CD4-positive, alpha-beta T cell treated with Interleukin-4 for 4 hours (primary cell): ENCODE measurements around the gene GTF3C2.
A peak's percentile ranks its signal among the peaks of the same experiment; 100 is the strongest.

ENCODE experiments used
- DNase-seq: peaks from one replicate; pipeline ENCODE4 v3.0.0-alpha.2; 2020

Gene GTF3C2

DNA sequence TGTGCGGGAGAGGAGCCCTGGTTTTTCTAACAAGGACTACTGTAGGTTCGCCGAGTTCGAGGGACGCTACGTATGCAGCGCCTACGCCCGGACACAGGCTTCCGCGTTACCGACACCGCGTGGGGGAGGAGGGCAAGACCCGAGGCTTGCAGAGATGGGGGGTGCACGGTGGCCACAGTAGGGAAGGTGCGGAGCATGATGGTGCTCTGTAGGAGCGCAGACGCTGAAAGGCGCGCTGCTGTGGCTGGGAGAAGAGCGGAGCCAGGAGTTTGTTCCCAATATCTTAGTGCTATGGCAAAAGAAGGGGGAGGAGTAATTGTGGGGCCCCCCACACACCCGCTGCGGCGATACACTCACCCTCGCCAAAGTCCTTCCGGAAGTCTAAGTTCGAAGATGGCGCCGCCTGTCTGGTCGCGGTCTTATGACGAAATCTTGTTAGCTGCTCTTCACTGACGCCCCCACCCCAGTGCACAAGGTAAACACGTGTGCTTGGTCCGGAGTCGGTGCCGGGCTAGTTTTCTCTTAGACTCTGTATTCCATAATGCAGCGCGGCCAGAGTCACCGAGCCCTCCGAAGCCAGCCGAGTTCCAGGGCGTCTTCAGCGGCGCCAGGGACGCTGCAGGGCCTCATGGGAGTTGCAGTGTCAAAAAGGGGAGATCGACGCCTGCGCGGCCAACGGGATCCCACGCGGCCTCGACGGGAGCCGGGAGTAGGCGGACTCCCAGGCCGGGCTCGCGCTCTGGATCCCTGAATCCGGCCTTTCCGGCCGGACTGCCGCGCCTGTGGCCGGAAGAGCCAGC lies at the start of gene GTF3C2:
Gene GTF3C2 (minus strand): TSS at position 383 of the 800 bp plus-strand sequence. CDS start 13,210 bp downstream, outside the sequence.
- peak; percentile 95 for DNase-seq

DNA sequence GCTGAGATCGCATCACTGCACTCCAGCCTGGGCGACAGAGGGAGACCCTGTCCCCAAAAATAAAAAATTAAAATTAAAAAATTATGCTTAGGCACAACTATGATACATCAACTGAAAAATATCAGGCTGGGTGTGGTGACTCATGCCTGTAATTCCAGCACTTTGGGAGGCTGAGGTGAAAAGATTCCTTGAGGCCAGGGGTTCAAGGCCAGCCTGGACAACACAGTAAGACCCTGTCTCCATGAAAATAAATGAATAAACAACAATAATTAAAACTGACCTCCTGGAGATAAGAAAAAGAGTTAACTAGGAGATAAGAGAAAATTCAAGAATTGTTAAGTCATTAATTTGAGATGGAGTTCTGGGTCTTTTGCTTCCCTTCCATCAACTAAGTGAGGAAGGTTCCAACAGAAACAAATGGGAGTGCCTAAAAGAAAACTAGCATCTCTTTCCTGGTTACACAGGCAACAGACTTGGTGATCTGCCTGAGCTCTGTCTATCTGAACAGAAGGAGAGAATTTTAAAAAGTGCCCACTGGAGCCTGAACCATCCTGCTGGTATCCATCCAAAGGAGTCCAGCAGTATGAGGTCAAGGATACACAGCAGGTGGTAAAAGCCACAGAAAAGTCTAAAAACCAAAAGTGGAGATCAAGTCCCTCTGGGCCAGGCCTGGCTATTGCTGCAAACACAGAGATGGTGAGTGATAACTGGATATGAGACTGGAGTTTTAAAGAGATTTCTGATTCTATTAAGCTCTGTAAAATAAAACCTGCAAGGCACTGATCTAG lies 44.0 kb upstream of the GTF3C2 start:
- DNase-seq = no peak

DNA sequence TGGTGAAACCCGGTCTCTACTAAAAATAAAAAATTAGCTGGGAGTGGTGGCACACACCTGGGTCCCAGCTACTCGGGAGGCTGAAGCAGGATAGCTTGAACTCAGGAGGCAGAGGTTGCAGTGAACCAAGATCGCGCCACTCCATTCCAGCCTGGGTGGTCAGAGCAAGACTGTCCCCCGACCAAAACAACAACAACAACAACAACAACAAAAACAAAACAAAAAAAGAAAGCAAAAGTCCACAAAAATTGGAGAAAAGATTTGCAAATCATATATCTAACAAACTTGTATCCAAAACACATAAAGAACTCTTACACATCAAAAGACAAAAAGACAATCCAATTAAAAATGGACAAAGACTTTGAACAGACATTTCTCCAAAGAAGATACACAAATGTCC lies 42.4 kb upstream of the GTF3C2 start:
- DNase-seq = no peak

- no peak for DNase-seq
Measured at GRCh38 chr2:27393225-27393624, 36.7 kb upstream of the GTF3C2 start.

GRCh38 chr2:27390822-27391679 lies 34.5 kb upstream of the GTF3C2 start:
- peak; percentile 67 for DNase-seq

- no peak for DNase-seq
Measured at GRCh38 chr2:27381577-27382181, 25.1 kb upstream of the GTF3C2 start.

DNA sequence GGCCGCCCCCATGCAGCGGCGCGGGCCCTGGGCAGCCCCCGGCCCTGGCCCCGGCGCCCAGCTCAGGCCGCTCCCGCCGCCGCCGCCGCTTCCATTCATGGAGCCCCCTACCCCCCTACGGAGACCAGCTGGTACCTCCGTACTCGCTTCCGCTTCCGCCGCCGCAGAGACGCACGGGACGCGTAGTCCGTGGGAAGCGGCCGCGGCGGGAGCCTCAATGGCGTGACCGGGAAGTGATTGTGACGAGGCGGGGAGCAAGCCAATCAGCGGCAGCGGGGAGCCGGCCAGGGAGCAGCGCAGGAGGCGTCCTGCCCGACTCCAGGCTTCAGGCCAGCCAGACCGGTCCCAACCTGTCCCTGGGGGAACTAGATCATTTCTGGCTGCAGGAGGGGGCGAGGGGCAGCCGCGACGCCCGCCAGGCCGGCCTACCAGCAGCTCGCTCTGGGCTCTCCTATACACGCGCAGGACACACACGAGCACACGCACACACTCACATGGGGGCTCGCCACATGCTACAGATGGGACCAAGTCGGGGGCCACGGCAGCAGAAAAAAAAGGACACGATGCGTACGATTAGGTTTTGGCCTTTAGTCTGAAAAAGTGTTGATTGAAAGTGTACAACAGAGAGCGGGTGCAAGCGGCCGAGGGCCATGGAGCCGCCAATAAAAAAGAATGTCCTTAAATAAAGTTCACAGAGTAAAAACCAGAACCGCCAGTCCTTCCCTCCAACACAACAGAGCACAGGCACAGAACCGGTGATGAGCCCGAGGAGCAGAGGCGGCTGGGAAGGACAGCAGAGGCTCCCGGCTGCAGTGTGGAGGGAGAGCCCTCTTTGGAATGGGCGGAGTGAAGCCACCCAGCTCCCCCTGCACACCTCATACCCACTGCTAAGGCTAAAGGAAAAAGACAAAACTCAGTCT lies 24.3 kb upstream of the GTF3C2 start, which contains the start of gene ZNF513:
Gene ZNF513 (minus strand): TSS at position 109 of the 920 bp plus-strand sequence. CDS start 208 bp downstream, outside the sequence.
- DNase-seq = peak; percentile 89

DNA sequence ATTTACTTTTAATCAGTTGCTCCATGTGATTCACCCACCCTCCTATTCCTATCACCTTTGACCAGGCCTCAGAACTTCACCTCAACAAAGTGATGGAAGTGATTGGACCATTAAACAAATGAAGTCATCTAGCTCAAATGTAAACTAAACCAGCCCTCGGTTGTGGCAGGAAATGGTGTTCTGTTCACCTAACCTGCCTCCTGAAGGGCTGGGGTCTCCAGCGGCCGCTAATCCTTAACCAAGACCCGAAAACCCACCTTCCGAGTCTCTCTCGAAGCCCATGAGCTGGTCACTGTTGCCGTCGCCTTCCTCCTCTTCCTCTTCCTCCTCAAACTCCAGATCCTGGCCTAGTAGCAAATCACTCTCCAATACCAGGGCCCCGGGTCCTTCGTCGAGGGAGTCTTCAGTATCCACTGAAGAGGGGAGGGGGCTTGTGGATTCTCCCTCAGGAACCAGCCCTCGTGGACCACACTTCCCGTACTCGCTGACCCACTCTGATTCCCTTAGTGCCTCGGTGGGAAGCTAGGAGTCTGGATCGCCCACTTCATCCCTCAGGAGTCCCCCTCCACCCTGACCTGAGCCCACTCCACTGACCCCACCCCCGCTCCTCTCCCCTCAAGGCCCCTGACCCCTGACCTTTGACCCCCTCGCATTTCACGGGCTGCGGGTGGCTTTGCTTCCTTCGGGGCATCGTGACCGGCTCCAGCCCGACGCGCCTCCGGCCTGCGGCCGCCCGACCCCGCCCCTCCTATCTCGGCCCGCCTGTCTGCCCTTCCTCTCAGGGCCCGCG lies 23.5 kb upstream of the GTF3C2 start:
- peak; percentile 52 for DNase-seq

DNA sequence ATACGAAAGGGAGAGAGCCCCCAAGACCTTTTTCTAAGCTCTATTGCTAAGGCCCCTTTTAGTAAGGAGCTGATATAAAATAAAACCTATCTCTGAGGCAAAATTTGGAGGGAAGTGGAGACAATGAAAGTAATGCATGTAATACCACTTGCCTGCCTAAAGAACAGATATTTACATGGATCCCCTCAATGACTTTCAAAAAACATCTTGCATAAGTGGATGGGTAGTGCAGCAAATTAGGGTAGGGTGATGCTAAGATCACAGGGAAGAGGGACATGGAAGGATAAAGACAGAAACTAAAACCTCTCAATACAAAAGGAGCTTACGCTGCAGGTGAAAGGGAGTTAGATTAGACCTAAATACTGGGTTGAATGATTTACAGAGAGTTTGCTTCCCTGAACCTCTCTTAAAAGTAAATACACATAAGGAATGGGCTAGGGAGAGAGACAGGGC lies 22.8 kb upstream of the GTF3C2 start:
- DNase-seq = no peak

GRCh38 chr2:27378809-27379290 lies 22.3 kb upstream of the GTF3C2 start:
- no peak for DNase-seq

DNA sequence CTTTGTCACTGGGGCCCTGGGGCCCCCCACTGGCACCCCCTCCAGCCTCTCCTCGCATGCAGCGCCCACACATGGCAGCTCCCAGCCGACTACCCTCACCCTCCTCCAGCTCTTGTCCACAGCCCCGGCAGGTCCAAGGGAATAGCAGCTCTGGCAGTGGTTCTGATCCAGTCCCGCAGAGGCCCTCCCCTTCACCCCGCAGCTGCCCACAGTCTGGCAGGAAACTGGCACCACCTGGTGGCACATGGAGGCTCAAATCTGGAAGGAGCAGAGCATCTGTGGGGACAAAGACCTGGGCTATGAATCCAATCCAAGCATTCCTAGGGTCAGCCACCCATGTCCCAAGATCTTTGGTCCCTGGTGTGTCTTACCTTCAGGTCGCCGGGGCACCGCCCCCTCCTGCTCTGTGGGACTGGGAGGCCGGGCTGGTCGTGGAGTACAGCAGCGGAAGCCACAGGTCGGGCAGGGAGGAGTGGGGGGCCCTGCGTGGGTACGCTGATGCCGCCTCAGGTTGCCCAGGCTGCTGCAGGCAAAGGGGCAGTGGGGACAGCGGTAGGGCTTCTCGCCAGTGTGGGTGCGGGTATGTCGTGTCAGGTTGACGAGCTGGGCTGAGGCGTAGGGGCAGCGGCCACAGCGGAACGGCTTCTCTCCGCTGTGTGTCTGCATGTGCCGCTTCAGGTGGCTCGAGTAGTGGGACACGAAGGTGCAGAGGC lies 21.7 kb upstream of the GTF3C2 start:
- DNase-seq = no peak

DNA sequence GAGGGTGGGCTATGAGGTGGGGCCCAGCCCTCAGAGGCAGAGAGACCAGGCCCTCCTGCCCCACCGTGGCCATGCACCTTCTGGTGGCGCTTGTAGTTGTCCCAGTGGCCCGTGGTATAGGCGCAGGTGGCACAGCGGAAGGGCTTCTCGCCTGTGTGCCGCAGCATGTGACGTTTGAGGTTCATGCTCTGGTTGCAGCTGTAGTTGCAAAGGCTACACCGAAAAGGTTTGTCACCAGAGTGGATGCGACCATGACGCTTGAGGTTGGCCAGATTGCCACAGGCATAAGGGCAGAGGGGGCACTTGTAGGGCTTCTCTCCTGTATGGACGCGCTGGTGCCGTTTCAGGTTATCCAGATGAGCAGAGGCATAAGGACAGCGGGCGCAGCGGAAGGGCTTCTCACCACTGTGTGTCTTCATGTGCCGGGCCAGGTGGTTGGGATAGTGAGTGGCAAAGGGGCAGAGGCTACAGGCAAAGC lies 21.1 kb upstream of the GTF3C2 start:
- DNase-seq = no peak

- DNase-seq = no peak
Measured at GRCh38 chr2:27376866-27377617, 20.5 kb upstream of the GTF3C2 start.

DNA sequence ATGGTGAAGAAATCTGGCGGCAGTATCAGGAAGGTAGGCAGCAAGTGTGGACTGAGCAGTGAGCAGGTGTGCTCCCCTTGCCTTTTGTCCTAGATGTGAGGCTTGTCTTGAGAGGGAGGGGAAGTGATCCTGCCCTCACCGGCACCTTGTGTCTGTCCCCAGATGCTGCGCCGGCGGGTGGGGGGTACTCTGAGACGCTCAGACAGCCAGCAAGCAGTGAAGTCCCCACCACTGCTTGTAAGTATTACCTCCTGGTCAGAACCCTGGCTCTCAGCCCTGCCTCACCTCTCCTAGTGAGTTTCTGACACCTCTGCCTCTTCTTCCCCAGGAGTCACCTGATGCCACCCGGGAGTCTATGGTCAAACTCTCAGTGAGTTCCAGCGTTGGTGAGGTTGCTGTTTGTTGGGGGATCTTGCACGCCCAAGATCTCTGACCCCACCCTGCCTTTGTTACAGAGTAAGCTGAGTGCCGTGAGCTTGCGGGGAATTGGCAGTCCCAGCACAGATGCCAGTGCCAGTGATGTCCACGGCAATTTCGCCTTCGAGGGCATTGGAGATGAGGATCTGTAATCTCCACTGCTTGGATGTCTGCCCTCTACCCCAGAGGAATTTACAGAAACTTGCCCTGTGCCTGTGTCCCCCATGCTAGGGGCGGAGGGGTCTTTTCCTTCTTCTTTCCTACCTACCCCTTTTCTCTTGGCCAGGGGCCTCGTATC lies 19.7 kb upstream of the GTF3C2 start:
- DNase-seq = no peak

- DNase-seq = no peak
Measured at GRCh38 chr2:27375513-27376099, 19.0 kb upstream of the GTF3C2 start.

GRCh38 chr2:27373567-27373966 lies 17.0 kb upstream of the GTF3C2 start:
- no peak for DNase-seq

DNA sequence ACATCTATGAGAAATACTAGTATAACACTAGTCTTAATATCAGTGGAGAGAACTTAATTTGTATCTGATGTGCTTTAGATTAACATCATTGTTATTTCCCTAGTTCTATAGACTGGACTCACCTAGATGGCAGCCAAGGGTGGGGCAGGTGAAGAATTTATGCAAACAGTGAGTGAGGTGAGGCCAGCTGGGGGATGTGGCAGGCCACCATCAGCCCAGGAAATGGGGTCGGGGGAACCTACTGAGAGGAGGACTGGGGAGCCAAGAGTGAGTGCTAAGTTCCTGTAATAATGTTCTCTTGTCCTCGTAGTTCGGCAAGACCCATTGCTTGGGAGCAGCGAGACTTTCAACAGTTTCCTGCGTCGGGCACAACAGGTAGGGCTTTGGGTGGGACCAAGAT lies 16.4 kb upstream of the GTF3C2 start:
- DNase-seq = no peak
